KOPT-K1 (cell line): ENCODE results near the gene KRTAP5-5.
"Not testable (repeated sequence)": the region's sequence is repeated elsewhere in the genome, so short reads cannot be mapped to it uniquely, and the experiment has no call there.

Experiments
- H3K27ac ChIP-seq: fragments of 200-600 bp; sonication (generic); 2 replicates; pipeline ENCODE4 v1.5.1; 2016; ENCODE audit warnings: antibody characterized with exemption, mild to moderate bottlenecking, low read depth, low read length; ENCODE audit not compliant: poor library complexity, severe bottlenecking
- H3K36me3 ChIP-seq: fragments of 200-600 bp; sonication (generic); 2 replicates; pipeline ENCODE4 v1.5.1; 2017; ENCODE audit warnings: antibody characterized with exemption, mild to moderate bottlenecking, low read length, moderate library complexity; ENCODE audit not compliant: insufficient read depth
- H3K9me3 ChIP-seq: fragments of 200-600 bp; sonication (generic); 2 replicates; pipeline ENCODE4 v1.5.1; 2017; ENCODE audit warnings: antibody characterized with exemption, low read length, mild to moderate bottlenecking; ENCODE audit not compliant: insufficient read depth, poor library complexity, severe bottlenecking

KRTAP5-5 gene

GRCh38 chr11:1654388-1655167 is 25.0 kb downstream of the KRTAP5-5 start:
- Histone ChIP-seq H3K36me3 (no peaks in the 10 kb centered on the region), H3K27ac (no peak overlapping the region), H3K9me3 (no peaks in the 10 kb centered on the region)

GRCh38 chr11:1655168-1656060 is 25.8 kb downstream of the KRTAP5-5 start:
- Histone ChIP-seq H3K36me3 (no peaks in the 10 kb centered on the region), H3K9me3 (no peaks in the 10 kb centered on the region), H3K27ac (no peak overlapping the region)

- Histone ChIP-seq H3K27ac (no peak overlapping the region), H3K9me3 (no peaks in the 10 kb centered on the region), H3K36me3 (no peaks in the 10 kb centered on the region)
Observed at GRCh38 chr11:1656061-1656441, 26.5 kb downstream of the KRTAP5-5 start.

- Histone ChIP-seq H3K36me3 (no peaks in the 10 kb centered on the region), H3K9me3 (no peaks in the 10 kb centered on the region), H3K27ac (no peak overlapping the region)
Observed at GRCh38 chr11:1656670-1657069, 27.1 kb downstream of the KRTAP5-5 start.

- H3K9me3 ChIP-seq = no peaks in the 10 kb centered on the region
- H3K27ac ChIP-seq = no peak overlapping the region
- no peaks in the 10 kb centered on the region for H3K36me3 ChIP-seq
Observed at GRCh38 chr11:1659506-1659905, 29.9 kb downstream of the KRTAP5-5 start.

GRCh38 chr11:1660111-1660867 is 30.7 kb downstream of the KRTAP5-5 start:
- Histone ChIP-seq H3K27ac (no peak overlapping the region), H3K36me3 (no peaks in the 10 kb centered on the region), H3K9me3 (no peaks in the 10 kb centered on the region)

- H3K27ac ChIP-seq, H3K9me3 ChIP-seq, H3K36me3 ChIP-seq: not testable (repeated sequence)
Observed at GRCh38 chr11:1661454-1662269, 32.1 kb downstream of the KRTAP5-5 start.

GRCh38 chr11:1662699-1663283 is 33.2 kb downstream of the KRTAP5-5 start:
- H3K9me3 ChIP-seq, H3K27ac ChIP-seq, H3K36me3 ChIP-seq: not testable (repeated sequence)

- Histone ChIP-seq H3K36me3 (no peaks in the 10 kb centered on the region), H3K9me3 (no peaks in the 10 kb centered on the region), H3K27ac (no peak overlapping the region)
Observed at GRCh38 chr11:1665313-1665712, 35.7 kb downstream of the KRTAP5-5 start.

GRCh38 chr11:1667121-1667850 is 37.7 kb downstream of the KRTAP5-5 start:
- no peak overlapping the region for H3K27ac ChIP-seq
- no peaks in the 10 kb centered on the region for H3K9me3 ChIP-seq
- no peaks in the 10 kb centered on the region for H3K36me3 ChIP-seq

- H3K27ac ChIP-seq = no peak overlapping the region
- H3K9me3 ChIP-seq = no peaks in the 10 kb centered on the region
- H3K36me3 ChIP-seq = no peaks in the 10 kb centered on the region
Observed at GRCh38 chr11:1667906-1668305, 38.3 kb downstream of the KRTAP5-5 start.

GRCh38 chr11:1668911-1669473 is 39.4 kb downstream of the KRTAP5-5 start:
- no peak overlapping the region for H3K27ac ChIP-seq
- H3K36me3 ChIP-seq = no peaks in the 10 kb centered on the region
- no peaks in the 10 kb centered on the region for H3K9me3 ChIP-seq

GRCh38 chr11:1669546-1670218 is 40.1 kb downstream of the KRTAP5-5 start:
- no peak overlapping the region for H3K27ac ChIP-seq
- H3K9me3 ChIP-seq = no peaks in the 10 kb centered on the region
- H3K36me3 ChIP-seq = no peaks in the 10 kb centered on the region
